Measurements from ENCODE around the gene IMPA2.

- TF ChIP-seq CTCF (IDR thresholded peaks at IDR 0.05), result no peak
- TF ChIP-seq POLR2A (IDR thresholded peaks at IDR 0.05), result no peak
Measured at GRCh38 chr18:12048827-12049175, 67.5 kb downstream of the IMPA2 start.
